IPS DF 19.7 (cell line): Measurements from ENCODE around the gene MPIG6B.

Source experiments
- DNase-seq: peaks from one replicate; pipeline ENCODE4 v3.0.0-alpha.2; 2013; ENCODE audit warnings: low read depth, low spot score

The MPIG6B gene, protein sequence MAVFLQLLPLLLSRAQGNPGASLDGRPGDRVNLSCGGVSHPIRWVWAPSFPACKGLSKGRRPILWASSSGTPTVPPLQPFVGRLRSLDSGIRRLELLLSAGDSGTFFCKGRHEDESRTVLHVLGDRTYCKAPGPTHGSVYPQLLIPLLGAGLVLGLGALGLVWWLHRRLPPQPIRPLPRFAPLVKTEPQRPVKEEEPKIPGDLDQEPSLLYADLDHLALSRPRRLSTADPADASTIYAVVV

GRCh38 chr6:31723245-31723979, at the start of gene MPIG6B:
TSS of gene MPIG6B (plus strand) at chr6:31723373. CDS start at chr6:31723384, 11 bp downstream.
- no peak for DNase-seq

DNA sequence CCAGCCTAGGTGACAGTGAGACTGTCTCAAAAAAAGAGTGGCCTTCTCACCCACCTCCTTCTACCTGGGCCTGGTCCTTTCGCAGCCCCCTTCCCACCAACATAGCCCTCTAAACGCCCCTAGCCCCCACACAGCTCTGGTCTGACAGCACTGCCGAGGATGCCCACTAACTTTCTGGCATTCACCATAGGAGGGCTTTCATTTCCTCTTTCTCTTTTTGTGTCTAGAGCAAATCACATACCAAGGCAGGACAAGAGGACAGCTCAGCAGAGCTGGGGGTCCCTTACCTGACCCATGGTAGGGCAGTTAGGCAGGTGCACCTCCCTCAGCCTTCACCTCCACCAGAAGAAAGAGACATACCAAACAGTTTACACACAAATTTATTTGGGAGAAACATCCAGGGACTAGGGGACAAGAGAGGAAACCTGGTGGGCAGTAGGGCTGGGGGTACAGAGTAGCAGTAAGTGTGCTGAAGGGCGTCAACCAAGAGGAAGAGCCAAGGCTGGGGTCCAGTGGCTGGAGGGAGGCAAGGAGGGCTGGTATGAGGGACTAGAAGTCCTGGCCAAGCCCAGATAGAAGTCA, 46.8 kb upstream of the MPIG6B start:
- no peak for DNase-seq

DNA sequence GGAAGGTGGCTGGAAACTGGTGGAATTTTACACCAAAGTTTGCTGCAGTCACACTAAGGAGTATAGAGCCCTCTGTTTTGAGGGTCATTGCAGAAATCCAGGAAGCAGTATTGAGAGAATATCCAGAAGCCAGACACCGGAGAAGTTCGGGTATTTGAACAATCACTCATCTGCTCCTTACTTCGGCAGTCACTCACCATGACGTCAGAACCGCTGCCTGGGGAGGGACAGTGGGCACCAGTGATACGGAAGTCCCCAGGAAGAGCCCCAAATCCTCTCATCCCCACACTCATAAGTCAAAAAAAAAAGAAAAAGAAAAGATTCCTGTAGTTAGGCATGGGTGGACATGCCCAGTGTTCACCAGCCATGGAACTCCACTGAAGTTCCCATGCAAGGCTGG, 46.3 kb upstream of the MPIG6B start:
- DNase-seq: no peak

GRCh38 chr6:31677955-31678354, 45.2 kb upstream of the MPIG6B start:
- no peak for DNase-seq

- DNase-seq: no peak
These were observed 42.7 kb upstream of the MPIG6B start, which contains the start of gene LY6G5C for GRCh38 chr6:31680226-31681134. TSS of gene LY6G5C (minus strand) at chr6:31681067. CDS start at chr6:31680373, 694 bp downstream.

- DNase-seq: no peak
These were observed 42.0 kb upstream of the MPIG6B start for GRCh38 chr6:31681135-31681671.

DNA sequence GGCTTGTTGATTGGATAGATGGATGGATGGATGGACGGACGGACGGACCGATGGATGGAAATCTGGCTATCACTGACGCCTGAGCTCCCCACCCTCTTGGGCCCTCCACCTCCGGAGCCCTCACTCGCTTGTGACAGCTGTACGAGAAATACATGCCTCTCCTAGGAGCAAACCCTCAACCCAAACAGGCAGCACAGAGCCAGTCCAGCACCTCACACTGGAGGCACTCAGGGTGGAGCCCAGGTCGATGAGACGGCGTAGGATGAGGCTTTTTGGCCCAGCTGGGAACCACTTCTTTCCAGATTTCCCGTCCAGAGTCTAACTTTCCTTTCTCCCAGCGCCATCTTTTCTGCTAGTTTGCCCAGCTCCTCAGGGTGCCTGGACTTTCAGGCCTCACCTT, 39.6 kb upstream of the MPIG6B start:
- no peak for DNase-seq

GRCh38 chr6:31686483-31686882, 36.7 kb upstream of the MPIG6B start:
- DNase-seq: no peak

- no peak for DNase-seq
These were observed 35.9 kb upstream of the MPIG6B start for GRCh38 chr6:31687321-31687720.

GRCh38 chr6:31687860-31688693, 35.1 kb upstream of the MPIG6B start:
- DNase-seq: no peak

- DNase-seq: no peak
These were observed 33.7 kb upstream of the MPIG6B start for GRCh38 chr6:31689249-31690110.

- no peak for DNase-seq
These were observed 32.7 kb upstream of the MPIG6B start for GRCh38 chr6:31690231-31691077.

DNA sequence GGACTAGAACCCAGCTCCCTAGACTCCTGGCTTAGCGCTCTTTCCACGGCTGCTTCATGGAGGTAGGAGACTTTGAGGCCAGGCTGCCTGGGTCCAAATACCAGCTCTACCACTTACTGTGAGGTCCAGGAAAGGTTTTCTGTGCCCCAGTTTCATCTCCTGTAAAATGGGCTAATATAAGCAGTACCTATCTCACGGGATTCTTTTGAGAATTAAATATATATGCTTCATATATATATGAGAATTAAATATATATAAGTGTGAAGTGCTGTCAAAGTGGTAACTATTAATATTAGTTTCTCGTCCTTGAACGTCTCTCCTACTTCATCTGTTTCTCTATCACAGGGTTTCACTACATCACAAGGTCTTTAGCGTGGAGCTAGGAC, 32.1 kb upstream of the MPIG6B start:
- DNase-seq: no peak

DNA sequence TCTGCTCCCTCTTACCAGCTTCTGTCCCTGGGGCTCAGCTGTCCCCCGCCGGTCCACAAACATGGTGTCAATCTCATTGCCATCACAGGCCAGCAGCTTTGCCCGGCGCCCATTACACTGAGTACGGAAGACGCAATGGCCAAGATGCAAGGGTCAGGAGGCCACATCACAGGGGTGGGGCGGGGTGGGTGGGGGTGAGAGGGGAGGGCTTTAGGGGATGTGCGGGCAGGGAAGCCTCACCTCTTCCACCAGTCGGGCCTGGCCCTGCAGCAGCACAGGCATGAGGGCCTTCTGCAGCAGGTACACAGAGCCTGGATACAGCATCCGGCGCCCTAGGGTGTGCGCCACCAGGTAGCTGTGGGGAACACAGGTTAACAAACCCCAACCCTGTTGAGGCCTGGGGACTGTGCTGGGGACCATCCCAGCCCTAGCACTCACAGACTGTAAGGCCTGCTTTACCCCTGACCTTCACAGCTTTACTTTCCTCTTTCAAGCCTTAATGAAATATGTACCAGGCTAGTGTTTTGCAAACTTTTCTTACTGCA, 31.5 kb upstream of the MPIG6B start:
- DNase-seq: no peak

DNA sequence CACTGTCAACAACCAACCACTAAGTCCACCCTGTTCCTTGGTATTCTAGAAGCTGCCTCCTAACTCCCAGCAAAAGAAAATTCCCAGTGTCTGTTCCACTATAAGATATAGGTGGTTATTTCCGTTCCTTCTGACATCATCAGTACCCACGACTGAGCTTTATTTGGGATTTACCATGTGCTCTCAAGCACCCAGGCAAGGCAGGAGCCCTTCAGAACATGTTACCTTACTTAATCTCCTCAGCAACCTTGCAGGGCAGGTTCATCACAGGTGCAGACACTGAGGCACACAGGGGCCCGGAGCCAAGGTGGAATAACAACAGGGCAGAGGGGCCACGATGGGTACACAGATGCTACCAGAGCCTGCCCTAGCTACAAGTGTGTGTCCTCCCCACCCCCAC, 30.8 kb upstream of the MPIG6B start:
- no peak for DNase-seq

DNA sequence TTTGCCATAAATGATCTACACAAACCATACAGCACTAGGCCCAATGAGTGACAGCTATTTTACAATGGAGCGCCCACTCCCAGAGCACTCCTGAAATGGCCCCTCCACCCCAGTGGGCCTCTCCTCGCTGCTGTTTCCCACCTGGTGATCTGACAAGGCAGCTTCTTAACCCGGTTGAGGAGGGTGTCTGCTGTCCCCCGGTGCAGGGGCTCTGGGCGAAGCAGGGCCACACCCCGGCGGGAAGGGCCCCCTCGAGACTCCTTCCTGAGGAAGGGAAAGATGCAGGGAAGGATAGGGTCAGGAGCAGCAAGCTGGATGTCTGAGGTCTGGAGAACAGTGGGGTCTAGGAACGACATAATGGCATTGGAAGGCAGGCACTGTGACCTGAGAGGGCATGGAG, 30.3 kb upstream of the MPIG6B start:
- DNase-seq: no peak

GRCh38 chr6:31693535-31693934, 29.6 kb upstream of the MPIG6B start:
- DNase-seq: no peak

- DNase-seq: no peak
These were observed 25.6 kb upstream of the MPIG6B start for GRCh38 chr6:31697555-31697954.
